Putamen (tissue), 1 donor: ENCODE results near the gene NME7.

ENCODE experiments used
- DNase-seq: peaks from one replicate; pipeline ENCODE4 v3.0.0-alpha.2; 2016; ENCODE audit warnings: low spot score

NME7 gene

GRCh38 chr1:169151338-169151837, 216.2 kb downstream of the NME7 start:
- DNase-seq = no peak

- no peak for DNase-seq
These were observed 216.8 kb downstream of the NME7 start for GRCh38 chr1:169150641-169151337.

GRCh38 chr1:169149555-169150286, 217.9 kb downstream of the NME7 start:
- no peak for DNase-seq

GRCh38 chr1:169148472-169149252, 218.9 kb downstream of the NME7 start:
- no peak for DNase-seq

- no peak for DNase-seq
These were observed 220.9 kb downstream of the NME7 start for GRCh38 chr1:169146576-169147214.

- no peak for DNase-seq
These were observed 222.5 kb downstream of the NME7 start for GRCh38 chr1:169144941-169145626.

- DNase-seq = no peak
These were observed 223.6 kb downstream of the NME7 start for GRCh38 chr1:169143984-169144383.

- DNase-seq = no peak
These were observed 224.3 kb downstream of the NME7 start for GRCh38 chr1:169143346-169143745.

- DNase-seq = no peak
These were observed 225.5 kb downstream of the NME7 start for GRCh38 chr1:169142129-169142528.

GRCh38 chr1:169141356-169141755, 226.2 kb downstream of the NME7 start:
- DNase-seq = no peak

- no peak for DNase-seq
These were observed 228.5 kb downstream of the NME7 start for GRCh38 chr1:169138866-169139670.

- no peak for DNase-seq
These were observed 230.2 kb downstream of the NME7 start for GRCh38 chr1:169137357-169137756.

GRCh38 chr1:169133801-169134502, 233.6 kb downstream of the NME7 start:
- DNase-seq = peak; percentile 35

- no peak for DNase-seq
These were observed 234.4 kb downstream of the NME7 start for GRCh38 chr1:169133228-169133576.

- DNase-seq = no peak
These were observed 234.9 kb downstream of the NME7 start for GRCh38 chr1:169132512-169133227.

- no peak for DNase-seq
These were observed 236.9 kb downstream of the NME7 start for GRCh38 chr1:169130683-169131082.

GRCh38 chr1:169129109-169129784, 238.3 kb downstream of the NME7 start:
- DNase-seq = peak; percentile 49

GRCh38 chr1:169128562-169128961, 239.0 kb downstream of the NME7 start:
- DNase-seq = no peak

- DNase-seq = no peak
These were observed 240.3 kb downstream of the NME7 start for GRCh38 chr1:169127305-169127704.
